Epithelial cell of esophagus (primary cell): ENCODE measurements around the gene LTBP2.

Experiments used
- DNase-seq: peaks from one replicate; pipeline ENCODE4 v3.0.0; 2010; ENCODE audit warnings: low read depth
- H3K4me3 ChIP-seq: 2 replicates; pipeline ENCODE4 v1.5.1; 2011; ENCODE audit warnings: mild to moderate bottlenecking, low read length, control low read depth
- TF ChIP-seq, protein P1 (sequence below): IDR thresholded peaks from 2 replicates; pipeline ENCODE4 v1.5.1; 2011; ENCODE audit warnings: low read depth, mild to moderate bottlenecking, low read length, control low read depth, inconsistent platforms; ENCODE audit not compliant: insufficient read depth; ENCODE audit errors: missing control alignments

The LTBP2 gene

GRCh38 chr14:74613211-74613914 is 1.3 kb upstream of the LTBP2 start:
- TF ChIP-seq, protein P1, sequence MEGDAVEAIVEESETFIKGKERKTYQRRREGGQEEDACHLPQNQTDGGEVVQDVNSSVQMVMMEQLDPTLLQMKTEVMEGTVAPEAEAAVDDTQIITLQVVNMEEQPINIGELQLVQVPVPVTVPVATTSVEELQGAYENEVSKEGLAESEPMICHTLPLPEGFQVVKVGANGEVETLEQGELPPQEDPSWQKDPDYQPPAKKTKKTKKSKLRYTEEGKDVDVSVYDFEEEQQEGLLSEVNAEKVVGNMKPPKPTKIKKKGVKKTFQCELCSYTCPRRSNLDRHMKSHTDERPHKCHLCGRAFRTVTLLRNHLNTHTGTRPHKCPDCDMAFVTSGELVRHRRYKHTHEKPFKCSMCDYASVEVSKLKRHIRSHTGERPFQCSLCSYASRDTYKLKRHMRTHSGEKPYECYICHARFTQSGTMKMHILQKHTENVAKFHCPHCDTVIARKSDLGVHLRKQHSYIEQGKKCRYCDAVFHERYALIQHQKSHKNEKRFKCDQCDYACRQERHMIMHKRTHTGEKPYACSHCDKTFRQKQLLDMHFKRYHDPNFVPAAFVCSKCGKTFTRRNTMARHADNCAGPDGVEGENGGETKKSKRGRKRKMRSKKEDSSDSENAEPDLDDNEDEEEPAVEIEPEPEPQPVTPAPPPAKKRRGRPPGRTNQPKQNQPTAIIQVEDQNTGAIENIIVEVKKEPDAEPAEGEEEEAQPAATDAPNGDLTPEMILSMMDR, result no peak
- no peak for DNase-seq
- H3K4me3 ChIP-seq, result no peak overlapping the region

- H3K4me3 ChIP-seq, result peak overlapping the region; percentile 56
- TF ChIP-seq, protein P1, result peak; percentile 38
- peak; percentile 75 for DNase-seq
These were observed 449 bp upstream of the LTBP2 start for GRCh38 chr14:74612350-74613021.

DNA sequence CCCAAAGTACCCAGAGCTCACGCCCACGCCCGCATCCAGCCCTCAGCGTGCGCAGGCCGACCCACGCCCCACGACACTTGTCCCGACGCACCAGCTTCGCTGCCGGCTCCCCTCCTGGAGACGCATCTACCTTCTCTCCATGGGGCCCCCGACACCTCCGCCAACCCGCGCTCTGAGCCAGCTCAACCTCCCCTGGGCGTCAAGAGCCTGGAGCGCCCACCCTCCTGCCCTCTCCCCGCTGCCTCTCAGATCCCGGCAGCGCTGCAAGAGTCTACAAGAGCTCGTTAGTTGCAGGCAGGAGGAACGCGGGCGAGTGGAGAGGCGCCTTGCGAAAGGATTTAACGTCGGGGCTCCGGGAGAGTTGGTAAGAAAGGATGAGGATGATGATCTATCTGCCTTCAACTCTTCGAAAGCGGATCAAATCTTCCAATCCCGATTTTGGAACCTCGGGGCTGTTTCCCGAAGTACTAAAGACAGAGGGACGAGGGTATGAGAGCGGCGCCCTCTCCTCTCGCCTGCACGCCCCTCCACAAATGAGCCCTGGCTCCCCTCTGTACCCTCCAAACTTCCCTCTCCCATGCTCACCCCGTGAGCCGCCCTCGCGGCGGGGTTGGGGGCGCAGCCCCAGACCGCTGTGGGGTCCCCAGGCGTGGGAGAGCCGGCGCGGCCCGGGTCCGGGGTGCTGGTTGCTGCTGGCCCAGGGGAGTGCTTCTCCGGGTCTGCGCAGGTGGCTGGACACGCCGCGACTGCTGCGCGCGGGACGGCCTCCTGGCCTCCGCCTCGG is 979 bp downstream of the LTBP2 start:
- TF ChIP-seq, protein P1, result no peak
- peak overlapping the region; percentile 56 for H3K4me3 ChIP-seq
- no peak for DNase-seq

DNA sequence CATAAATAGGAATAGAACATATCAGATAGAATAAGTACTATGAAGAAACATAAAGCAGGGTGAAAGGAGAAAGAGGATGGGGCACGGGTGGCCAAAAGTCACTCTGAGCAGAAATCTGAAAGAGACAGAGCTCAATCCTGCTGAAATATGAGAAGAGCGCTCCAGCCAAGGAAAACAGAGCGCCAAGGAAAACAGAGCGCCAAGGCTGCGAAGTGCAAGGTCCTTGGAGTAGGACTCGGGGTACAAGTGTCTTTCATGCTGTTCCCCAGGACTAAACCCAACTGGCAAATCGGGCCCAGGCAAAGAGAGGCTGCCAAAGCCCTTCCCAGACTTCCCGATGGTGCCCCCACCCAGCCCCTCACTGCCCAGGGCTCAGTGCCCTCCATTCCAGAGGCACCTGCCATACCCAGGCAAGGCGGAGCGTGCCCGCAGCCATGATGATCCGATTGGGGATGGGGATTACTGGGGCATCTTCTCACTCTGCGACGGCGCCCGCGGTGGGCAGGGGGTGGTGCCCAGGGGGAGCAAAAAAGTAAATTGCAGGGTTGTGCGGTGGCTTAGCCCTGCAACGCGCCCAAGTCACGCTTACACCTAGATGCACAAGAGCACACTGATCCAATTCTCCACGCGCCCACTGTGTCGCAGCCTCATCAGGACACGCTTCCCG is 1.7 kb downstream of the LTBP2 start:
- H3K4me3 ChIP-seq, result no peak overlapping the region
- TF ChIP-seq, protein P1, result no peak
- DNase-seq, result no peak

- H3K4me3 ChIP-seq, result no peak overlapping the region
- TF ChIP-seq, protein P1, result no peak
- peak; percentile 46 for DNase-seq
These were observed 2.3 kb downstream of the LTBP2 start for GRCh38 chr14:74609721-74610120.

- H3K4me3 ChIP-seq, result no peak overlapping the region
- DNase-seq, result peak; percentile 88
- TF ChIP-seq, protein P1, result peak; percentile 100
These were observed 3.0 kb downstream of the LTBP2 start for GRCh38 chr14:74608959-74609611.
